H1 (cell line): ENCODE measurements around the gene HNF1B. TPM values are rescaled to one million over a fixed set of nuclear protein-coding genes. Genes with fewer than 3 reads are reported as not detected.

Experiments
- BCL11A ChIP-seq, 2 experiments: IDR thresholded peaks; one replicate each; pipeline ENCODE4 v1.6.1; 2011; ENCODE audit warnings: low read depth in 2 of 2, low read length in 2 of 2, mild to moderate bottlenecking in 2 of 2
- CHD1 ChIP-seq: IDR thresholded peaks from 2 replicates; pipeline ENCODE4 v1.6.1; 2012; ENCODE audit warnings: low read depth, low read length, improper control_type of control experiment
- E2F6 ChIP-seq: IDR thresholded peaks from 2 replicates; pipeline ENCODE4 v1.6.1; 2012; ENCODE audit warnings: inconsistent platforms
- EP300 ChIP-seq, 2 experiments: IDR thresholded peaks; 1 replicate in 1 of 2; 2 replicates in 1 of 2; pipeline ENCODE4 v1.6.1; 2011 to 2012; ENCODE audit warnings: low read depth in 2 of 2, low read length in 2 of 2, mild to moderate bottlenecking in 2 of 2, borderline replicate concordance in 1 of 2, inconsistent platforms in 1 of 2, moderate library complexity in 1 of 2
- MAX ChIP-seq: IDR thresholded peaks from 2 replicates; pipeline ENCODE4 v1.6.1; 2012; ENCODE audit warnings: inconsistent platforms
- POLR2AphosphoS5 ChIP-seq: IDR thresholded peaks from 2 replicates; pipeline ENCODE4 v1.6.1; 2011; ENCODE audit warnings: low read depth, low read length
- TAF1 ChIP-seq: IDR thresholded peaks from 2 replicates; pipeline ENCODE4 v1.6.1; 2011; ENCODE audit warnings: mild to moderate bottlenecking, low read depth, low read length
- polyA plus RNA-seq, 7 experiments: library from polyadenylated mRNA; depleted of rRNA in 3 of 7; stranded (reverse) in 5 of 7; unstranded in 2 of 7; fragments of >200 nt in 5 of 7; fragments of 200-250 nt in 2 of 7; gene quantifications; 1 replicate in 5 of 7; 2 replicates in 1 of 7; 4 replicates in 1 of 7; pipeline versions ENCODE4 v1.2.1 to v1.2.3, GENCODE V29; 2011 to 2013; ENCODE audit warnings: missing spikeins in 2 of 7, mixed read lengths in 2 of 7
- total RNA-seq: library from RNA; stranded (reverse); fragmentation: NEBNext Ultra II Directional; extraction: Animal tissue kit (Norgen Biotek cat#: 25700); gene quantifications from 2 replicates; pipeline ENCODE4 v1.2.1, GENCODE V29; 2021

Gene HNF1B
- total and polyA plus RNA-seq, 2 of the 8 experiments (the other 6 are each of a cell fraction or from before 2014, with no cell fraction given) = 0.13 to 0.30 TPM

GRCh38 chr17:37789771-37790541, 45.1 kb upstream of the HNF1B start (continued):
- TF ChIP-seq TAF1 (no peak), MAX (no peak), BCL11A (IDR thresholded peaks at IDR 0.05; ENCODE audit: low read depth in 2 of 2, low read length in 2 of 2) (no peak), CHD1 (no peak), E2F6 (no peak), EP300 (IDR thresholded peaks at IDR 0.05; ENCODE audit: borderline replicate concordance in 1 of 2, low read depth in 2 of 2, low read length in 2 of 2) (no peak), POLR2AphosphoS5 (no peak)
